ENCODE measurements around the gene CDH9.

DNA sequence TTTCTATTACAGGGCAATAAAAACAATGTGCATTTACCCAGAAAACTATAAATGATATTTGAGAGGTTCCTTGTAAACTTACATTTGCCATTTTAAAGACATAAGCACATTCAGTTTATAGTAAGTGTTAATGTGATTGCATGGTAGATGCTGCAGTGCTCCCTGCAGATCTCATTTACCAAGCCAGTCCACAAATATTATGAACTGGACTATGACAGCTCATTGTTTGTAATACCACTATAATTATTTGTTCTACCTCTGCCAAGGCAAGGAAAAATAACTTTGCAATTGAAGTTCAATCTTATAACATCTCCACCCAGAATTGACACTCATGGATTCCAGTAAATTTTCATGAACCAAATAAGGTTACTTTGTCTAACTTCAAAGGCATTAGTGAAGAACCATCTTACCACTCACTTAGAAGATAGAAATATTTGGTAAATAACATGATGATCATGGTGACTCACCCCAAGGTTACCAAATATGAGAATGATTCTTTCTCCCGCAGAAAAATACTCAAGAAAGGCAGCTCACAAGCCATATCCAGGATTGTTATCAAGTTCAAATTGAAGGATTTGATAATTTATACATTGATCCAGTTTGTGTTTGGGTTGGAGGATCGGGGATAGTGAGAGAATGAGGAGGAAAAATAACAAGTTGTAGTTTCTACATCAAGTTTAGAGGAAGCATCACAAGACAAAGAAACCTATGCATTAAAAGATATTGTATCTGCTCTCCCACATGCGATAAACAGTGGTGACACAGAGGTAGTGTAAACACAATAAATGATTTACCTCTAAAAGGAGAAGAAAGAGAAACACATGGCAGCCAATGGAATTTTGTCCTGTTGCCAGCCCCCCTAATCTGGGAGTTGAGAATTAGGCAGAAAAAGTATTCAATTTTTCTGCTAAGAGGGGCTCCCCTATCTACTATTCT, 29.5 kb downstream of the CDH9 start:
- no peak for TF ChIP-seq RAD21 (IDR thresholded peaks at IDR 0.05; ENCODE audit: low read depth)
- no peak for TF ChIP-seq REST (IDR thresholded peaks at IDR 0.05; ENCODE audit: low read depth)
- no peak for TF ChIP-seq EP300 (IDR thresholded peaks at IDR 0.05; ENCODE audit: borderline replicate concordance)
- TF ChIP-seq TAF1 (IDR thresholded peaks at IDR 0.05; ENCODE audit: low read depth) = no peak
- no peak for TF ChIP-seq ZBTB7A (IDR thresholded peaks at IDR 0.05; ENCODE audit: low read depth)
- no peak for TF ChIP-seq EGR1 (IDR thresholded peaks at IDR 0.05)
- no peak for TF ChIP-seq USF1 (IDR thresholded peaks at IDR 0.05)
- TF ChIP-seq CEBPB (IDR thresholded peaks at IDR 0.05) = no peak
